GM19397 (cell line): ENCODE data around the gene MCM9.
"Not testable (repeated sequence)": the region's sequence is repeated elsewhere in the genome, so short reads cannot be mapped to it uniquely, and the experiment has no call there.

Source experiments
- ATAC-seq: cut with Tn5 transposase; IDR thresholded peaks from one replicate; pipeline ENCODE4 v1.9.1; 2021; ENCODE audit warnings: mild to moderate bottlenecking, moderate library complexity; ENCODE audit not compliant: unreplicated experiment

MCM9 gene

DNA sequence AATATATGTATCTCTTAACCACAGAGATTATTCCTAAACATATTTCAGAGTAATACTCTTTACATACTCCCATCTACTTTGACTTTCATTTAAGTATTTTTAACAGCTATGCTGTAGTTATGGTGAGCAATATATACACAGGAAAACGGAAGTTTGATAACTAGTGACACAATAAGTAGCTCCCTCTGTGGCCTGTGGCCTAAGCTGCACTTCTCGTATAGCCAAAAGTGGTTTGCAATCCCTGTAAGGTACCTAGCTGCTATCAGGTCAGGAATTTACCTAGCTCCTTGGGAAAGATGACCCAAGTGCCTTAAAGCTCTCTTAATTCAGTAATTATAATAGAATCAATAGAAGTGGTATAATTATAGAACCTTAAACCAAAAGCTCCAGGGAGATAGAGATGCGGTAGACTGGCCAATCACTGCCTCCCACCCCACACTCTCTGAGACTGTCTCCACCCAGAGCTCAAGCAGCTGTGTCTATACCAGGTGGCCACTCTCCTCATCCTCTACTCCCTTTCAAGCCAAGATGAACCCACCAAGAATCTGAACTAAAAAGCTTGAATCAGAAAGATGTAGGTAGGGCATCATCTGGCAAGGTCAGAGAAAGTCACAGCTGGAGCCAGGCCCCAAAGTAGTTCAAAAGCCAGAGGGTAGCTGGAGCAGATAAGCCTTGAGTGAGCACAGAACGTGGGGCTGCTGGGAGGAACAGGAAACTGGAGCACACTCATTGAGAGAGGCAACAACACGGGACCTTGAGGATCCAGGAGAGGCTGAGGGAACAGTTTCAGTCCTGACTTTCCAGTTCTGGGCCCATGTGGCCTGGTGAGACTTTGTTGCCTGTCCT, 125.9 kb downstream of the MCM9 start:
- ATAC-seq: peak; percentile 60

- no peak for ATAC-seq
Measured at GRCh38 chr6:118804091-118804490, 130.9 kb downstream of the MCM9 start.

DNA sequence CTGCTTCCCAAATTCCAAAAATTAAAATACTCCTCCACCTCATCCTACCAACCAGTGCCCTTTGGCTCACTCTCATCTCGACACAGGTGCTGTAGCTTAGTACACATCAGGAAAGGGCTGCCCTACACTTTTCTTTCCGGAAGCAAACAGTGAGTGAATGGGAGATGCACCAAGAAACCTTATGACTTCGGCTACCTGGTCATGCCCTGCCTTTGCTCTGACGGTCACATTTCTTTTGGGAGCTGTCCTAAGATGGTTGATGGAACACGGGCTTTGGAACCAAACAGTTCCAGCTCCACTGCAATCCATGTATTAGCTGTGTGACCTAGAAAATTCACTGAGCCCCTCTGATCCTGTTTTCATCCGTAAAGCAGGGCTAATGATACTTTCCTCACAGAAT, 133.7 kb downstream of the MCM9 start:
- ATAC-seq: no peak

- peak; percentile 92 for ATAC-seq
Measured at GRCh38 chr6:118800394-118801071, 134.4 kb downstream of the MCM9 start.

DNA sequence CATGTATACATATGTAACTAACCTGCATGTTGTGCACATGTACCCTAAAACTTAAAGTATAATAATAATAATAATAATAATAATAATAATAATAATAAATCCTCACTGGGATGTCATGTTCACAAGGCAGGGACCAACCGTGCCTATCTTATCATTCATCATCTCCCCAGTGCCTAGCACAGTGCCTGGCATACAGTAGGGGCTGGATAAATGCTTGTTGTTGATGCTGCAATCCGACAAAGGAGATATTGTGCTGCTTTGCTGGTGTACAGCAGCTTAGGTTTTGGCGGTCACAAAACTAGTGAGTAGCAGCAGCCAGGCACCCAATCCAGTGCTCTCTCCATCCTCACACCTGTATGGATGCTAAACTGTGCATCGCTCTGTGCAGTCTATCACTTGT, 135.1 kb downstream of the MCM9 start:
- ATAC-seq: no peak

DNA sequence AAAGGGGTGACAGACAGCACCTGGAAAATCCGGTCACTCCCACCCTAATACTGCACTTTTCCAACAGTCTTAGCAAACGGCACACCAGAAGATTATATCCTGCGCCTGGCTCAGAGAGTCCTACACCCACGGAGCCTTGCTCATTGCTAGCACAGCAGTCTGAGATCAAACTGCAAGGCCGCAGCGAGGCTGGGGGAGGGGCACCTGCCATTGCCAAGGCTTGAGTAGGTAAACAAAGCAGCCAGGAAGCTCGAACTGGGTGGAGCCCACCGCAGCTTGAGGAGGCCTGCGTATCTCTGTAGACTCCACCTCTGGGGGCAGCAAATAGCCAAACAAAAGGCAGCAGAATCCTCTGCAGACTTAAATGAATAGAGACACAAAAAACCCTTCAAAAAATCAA, 138.4 kb downstream of the MCM9 start:
- not testable (repeated sequence) for ATAC-seq

DNA sequence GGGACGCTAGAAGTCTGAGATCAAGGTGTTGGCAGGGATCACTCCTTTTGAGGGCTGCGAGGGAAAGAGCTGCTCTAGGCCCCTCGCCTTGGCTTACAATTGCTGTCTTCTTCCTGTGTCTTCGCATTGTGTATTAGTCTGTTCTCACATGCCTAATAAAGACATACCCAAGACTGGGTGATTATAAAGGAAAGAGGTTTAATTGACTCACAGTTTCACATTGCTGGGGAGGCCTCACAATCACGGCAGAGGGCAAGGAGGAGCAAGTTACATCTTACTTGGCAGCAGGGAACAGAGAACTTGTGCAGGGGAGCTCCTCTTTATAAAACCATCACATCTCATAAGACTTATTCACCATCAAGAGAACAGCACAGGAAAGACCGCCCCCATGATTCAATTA, 143.5 kb downstream of the MCM9 start:
- ATAC-seq: no peak

DNA sequence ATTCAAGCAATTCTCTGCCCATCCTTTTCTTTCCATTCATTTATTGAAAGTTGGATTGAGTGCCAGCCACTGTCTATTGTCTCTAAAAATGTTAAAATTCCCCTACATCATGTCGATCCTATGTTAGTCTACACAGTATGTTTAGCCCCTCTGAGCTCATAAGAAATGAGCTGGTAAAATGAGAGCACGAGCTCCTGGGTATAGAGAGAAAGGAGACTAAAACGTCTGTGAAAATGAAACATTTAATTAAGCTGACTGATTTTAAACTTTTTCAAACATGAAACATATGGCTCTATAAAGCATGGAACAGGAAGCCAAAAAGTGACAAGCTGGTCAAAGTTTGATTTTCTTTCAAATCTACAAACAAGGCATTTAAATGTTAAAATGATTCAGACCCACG, 145.0 kb downstream of the MCM9 start:
- ATAC-seq: no peak

- no peak for ATAC-seq
Measured at GRCh38 chr6:118789419-118789818, 145.5 kb downstream of the MCM9 start.

DNA sequence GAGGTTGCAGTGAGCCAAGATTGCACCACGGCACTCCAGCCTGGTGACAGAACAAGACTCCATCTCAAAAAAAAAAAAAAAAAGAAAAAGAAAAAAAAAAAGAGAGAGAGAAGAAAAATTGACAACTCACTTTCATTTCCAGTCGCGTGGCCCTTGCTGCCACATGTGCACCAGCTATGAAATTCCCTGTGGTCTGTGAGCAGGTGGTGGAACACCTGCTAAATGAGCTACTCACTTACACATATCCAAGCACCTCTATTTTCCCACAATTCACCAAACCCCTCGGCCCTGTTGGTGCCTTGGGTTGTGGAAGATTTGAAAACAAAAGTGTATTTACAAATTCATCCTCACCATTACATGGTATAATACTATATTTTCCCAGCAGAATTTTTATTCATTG, 146.3 kb downstream of the MCM9 start:
- no peak for ATAC-seq

GRCh38 chr6:118787724-118788423, 147.1 kb downstream of the MCM9 start:
- no peak for ATAC-seq

GRCh38 chr6:118786596-118787453, 148.1 kb downstream of the MCM9 start:
- no peak for ATAC-seq

DNA sequence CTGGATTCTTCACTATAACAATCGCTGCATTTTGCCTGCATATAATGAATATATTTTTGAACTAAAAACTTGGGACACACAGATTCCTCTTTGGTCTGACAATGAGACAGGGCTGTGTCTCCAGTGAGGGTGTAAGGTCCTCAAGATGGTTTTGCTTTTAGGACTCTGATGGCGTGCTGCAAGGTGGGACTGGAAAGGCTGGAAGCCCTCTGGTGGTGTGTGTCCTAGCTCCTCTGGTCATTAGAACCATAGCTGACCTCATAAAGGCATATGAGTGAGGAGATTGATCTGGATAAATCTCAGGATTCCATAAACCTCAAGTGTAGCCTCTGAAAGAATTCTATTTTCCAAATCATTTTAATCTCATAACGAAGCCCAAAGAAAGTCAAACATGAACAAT, 149.4 kb downstream of the MCM9 start:
- ATAC-seq: no peak

- ATAC-seq: no peak
Measured at GRCh38 chr6:118784641-118785164, 150.3 kb downstream of the MCM9 start.

GRCh38 chr6:118783931-118784550, 150.9 kb downstream of the MCM9 start:
- no peak for ATAC-seq

DNA sequence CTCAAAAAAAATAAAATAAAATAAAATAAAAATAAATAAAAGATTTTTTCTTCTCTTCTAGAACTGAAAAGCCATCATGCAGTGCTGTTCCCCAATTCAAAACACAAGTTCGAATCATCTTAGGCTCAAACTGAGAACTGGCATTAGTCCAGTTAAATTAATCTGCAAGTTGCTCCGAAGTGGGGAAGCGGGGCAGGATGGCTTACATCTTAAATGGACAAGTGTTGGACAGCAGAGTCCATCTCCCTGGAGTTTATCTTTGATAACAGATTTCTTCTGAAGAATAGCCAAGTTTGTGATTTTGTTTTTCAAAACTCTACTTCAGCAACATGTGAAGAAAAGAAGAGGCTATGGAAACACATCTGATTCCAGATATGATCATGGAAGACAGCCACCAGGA, 152.3 kb downstream of the MCM9 start:
- ATAC-seq: no peak

- ATAC-seq: no peak
Measured at GRCh38 chr6:118781897-118782296, 153.1 kb downstream of the MCM9 start.

GRCh38 chr6:118780668-118781067, 154.3 kb downstream of the MCM9 start:
- ATAC-seq: no peak

GRCh38 chr6:118776607-118777549, 158.1 kb downstream of the MCM9 start:
- ATAC-seq: peak; percentile 73
